ENCODE data around the gene AGBL4.

AGBL4 gene

DNA sequence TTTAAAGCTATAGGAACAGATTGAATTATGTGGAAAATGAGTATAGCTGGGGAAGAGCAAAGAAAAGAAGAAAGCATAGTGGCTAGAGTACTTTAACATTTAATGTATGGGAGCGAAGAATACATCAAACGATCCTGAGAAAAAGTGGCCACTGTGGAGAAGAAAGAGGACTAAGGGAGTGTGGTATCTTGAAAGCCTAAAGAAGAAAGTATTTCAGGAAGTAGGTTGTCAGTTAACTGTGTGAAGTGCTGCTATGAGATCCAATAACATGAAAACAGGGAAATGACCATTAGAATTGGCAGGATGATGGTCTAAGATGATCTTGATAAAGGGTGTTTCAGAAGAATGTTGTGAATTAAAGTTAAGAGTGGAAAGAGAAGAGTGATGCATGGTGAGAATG lies 1027.4 kb downstream of the AGBL4 start:
- no peak for DNase-seq

DNA sequence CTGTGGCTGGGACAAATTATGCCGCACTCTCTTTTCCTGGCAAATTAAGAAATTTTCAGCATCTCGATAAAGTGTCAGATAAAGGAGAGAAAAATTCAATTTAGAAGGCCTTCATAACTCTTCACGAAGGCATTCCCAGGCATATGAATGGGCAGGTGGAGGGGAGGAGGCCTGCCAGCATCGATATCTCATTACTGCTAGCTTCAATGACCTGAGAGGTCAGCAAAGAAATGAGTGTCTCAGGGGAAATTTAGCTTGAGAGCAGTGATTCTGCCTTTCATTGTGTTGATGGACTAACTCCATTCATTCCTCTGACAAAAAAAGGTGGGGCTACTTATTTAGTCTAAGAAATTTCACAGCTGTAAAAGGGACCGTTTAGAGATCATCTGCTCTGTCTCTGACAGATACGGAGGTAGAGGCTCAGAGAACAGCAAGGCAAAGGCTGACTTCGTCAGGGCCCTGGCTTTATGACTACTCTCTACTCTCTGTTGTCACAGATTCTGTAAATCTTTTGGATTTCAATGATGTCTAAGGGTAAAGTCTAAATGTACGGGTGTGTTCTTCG lies 1035.0 kb downstream of the AGBL4 start:
- DNase-seq = no peak

DNA sequence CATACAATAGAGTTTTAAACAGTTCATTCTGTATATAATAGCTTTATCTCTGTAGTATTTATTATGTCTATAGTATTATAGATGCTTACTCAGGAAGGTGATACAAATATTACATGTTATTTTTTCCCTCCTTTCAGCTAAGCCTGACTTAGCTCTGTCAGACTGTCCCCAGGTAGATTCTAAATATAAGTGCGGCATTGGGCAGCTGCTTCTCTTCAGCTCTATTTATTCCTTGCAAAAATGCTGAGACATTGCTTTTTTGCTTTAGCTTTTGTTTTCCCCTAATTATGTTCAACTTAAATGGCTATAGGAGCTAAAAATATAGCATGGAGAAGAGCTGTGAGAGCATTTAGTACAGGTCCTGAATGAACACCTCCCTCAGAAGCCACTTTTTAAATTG lies 1043.8 kb downstream of the AGBL4 start:
- DNase-seq = no peak

DNA sequence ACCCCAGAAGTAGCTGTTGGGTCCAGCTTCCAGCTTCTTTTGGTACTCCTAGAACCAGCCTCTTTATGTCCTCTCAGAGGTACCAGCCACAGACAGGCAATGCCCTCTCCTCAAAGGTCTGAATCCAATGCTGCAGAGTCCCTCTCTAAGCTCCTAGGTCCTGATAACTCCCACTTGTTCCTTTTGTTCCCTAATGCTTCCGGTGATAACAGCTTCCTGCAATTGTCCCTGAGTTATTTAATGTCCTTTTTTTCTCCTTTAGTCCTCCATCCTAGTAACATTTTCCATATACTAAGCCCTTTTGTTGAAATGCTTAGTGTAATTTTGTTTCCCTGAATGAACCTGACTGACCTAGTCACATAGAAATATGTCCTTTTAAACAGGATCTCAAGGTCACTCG lies 1045.3 kb downstream of the AGBL4 start:
- DNase-seq = no peak

DNA sequence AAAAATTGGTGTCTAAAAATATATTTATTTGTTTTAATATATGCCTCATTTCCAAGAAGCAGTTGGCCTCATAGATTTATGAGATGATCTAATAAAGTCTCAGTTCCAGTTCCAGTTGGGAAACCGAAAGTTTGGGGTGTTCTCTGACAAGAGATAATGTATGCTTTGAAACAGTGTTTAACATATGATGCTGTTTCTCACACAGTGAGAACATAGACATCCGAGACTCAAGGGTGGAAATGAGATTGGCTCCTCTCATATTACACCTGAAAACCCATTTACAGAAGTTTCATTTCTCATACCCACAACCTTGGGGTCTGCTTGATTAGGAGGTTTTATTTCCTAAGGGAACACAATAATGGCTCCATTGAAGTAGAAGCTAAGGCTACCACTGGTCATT lies 1046.5 kb downstream of the AGBL4 start:
- no peak for DNase-seq

DNA sequence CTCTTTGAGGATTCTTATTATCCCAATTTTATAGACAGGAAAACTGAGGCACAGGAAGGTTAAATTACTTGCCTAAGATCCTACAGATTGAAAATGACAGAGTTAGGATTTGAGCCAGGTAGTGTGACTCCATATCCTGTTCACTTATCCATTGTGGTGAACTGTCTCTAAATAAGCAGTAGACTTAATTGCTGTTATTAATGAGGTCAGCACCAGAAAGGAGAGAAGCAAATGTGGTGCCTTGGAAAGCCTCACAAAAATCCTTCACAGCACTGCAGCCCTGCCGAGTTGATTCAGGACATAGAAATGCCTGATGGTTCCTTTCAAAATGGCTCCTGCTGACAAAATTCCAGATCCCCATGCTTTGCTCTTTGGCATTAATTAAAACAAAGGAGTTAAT lies 1053.8 kb downstream of the AGBL4 start:
- no peak for DNase-seq

DNA sequence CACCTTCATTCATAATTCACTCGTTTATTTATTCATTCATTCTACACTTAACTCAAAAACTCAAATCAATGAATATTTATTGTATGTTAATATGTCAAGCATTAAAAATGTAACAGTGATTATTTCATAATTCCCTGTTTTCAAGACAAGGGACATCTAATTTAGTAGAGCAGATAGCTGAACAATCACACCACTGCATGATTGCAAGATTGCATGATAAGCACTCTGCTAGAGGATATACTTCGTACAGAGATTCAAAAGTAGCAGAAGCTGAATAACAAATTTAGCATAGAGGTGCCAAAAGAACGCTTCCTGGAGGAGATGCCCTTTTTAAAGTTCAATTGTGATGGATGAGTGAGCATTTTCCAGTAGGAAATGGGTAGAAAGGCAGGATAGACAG lies 1056.4 kb downstream of the AGBL4 start:
- no peak for DNase-seq

DNA sequence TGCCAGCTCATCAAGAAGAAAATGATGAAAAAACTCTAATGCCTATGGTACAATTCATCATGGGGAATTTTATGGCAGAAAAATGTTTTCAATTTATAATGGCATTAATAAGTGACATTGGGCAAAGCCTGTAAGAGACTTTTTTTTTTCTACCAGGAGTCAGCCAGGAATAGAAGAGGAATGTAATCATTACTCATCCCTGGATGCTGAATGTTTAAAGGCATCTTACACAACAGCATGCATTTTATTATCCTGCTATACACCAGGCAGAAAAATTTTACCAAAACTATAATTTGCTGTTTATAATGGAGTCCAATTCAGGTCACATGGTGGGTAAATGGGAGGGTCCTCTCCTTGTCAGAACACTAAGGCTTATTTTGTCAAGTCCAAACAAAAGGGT lies 1057.2 kb downstream of the AGBL4 start:
- no peak for DNase-seq

DNA sequence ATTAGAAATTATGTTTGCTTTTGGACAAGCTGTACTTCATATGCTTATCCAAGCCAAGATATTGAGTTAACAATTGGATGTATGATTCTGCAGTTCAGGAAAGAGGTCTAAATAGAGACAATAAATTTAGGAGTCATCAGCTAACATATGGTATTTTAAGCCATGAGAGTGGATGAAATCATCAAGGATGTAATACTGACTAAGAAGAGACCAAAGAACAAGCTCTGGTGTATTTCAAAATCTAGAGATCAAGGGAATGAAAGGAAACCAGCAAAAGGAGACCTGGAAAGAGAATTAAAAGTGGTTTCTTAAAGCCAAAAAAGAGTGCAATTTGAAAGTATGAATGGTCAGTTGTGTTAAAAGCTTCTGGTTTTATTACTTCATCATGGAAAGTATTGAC lies 1063.4 kb downstream of the AGBL4 start:
- DNase-seq = no peak

DNA sequence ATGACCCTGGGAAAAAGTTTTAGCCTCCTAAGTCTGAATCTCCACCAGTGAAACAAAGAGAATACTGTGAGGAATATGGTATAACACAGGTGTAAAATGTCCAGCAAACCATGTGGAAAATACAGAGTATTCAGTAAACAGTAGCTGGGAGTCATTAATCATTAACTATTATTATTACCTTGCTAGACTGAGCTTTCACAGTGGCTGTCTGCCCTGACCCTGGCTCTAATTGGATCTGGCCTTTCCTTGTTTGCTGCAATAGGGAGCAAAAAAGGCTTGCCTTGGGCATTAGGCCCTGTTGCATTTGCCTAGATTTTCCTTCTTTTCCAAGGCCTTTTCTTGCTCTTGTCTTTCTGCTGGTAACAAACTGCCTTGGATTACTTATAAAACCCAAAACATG lies 1068.0 kb downstream of the AGBL4 start:
- no peak for DNase-seq

DNA sequence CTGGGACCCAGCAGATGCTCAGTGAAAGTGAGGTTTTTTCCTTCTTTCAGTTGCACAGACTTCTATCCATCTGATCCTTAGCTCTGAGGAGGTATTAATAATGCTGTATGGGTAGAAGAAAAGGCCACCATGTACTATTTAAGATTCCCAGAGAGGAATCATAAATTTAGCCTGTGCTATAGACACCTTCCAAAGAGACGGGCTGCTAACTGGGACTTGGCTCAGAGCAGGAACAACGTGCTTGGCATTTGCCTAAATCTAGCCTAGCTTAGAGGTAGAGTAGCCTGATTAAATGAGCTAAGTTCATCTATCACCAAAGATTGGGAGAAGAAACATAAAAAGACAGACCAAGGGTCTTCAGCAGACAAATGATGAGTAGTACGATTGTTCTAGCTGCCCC lies 1070.1 kb downstream of the AGBL4 start:
- DNase-seq = no peak

DNA sequence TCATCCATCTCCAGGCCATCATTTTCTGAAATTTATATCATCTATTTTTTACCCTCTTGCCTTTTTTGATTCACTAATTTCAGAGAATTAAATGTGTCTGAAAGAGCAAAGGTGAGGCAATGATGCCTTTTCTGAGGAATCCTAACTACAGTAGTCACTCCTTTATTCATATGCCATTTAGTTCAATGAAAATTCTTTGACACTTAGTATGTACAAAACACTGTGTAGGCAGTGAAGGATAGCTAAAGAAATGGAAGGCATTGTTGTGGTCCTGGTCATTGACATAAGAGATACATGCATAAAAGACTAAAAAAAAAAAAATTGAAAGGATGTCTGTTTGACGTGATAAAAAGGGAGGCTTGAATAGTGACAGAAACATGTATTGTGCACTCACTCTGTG lies 1075.2 kb downstream of the AGBL4 start:
- no peak for DNase-seq

DNA sequence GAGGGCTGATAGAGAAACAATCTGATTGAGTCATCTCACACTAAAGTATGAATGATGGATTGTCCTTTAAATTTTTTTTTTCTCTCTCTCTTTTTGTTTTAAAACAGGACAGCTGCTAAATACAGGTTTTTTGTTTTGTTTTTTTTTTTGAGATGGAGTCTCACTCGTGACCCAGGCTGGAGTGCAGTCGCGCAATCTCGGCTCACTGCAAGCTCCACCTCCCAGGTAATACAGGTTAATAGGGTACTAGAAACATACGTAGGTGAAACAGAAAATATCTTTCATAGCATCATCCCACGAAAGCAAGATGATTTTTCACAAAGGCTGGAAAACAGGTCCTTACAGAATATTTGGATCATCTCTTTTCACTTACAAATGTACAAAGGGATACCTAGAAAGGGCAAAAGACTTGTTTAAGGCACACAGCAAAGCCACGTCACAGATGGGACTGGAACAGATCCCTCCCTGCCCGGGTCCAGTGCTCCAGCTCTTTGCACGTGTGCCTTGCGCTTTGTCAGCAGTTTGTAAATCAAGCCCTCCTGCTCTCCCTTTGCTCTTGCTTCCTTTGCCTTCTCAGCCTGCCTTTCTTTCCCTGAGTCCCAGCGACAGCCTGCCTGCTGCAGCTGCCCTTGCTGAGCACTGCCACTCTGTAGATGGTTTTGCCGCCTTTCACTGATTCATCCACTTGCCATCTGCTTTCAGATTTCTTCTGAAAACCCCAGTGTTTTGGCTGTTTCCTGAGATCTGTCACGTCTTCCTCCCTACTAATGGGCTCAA lies 1075.8 kb downstream of the AGBL4 start:
- DNase-seq = no peak

DNA sequence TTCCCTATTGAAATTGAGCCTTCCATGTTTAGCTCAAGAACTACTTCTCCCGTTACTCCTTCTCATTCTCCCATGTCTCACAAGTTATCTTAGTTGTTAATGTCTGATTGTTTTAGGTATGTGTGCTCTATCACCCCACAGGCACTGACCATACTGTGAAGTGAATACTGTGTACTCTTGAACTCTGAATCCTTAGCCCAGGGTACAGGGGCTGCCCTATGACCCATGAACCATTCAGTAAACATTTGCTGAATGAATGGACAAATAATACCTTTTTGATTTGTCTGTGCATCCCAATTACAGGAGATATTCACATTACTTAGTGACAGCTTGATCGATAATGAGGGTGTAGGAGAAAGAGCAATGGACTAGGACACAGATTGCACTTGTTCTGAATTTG lies 1077.7 kb downstream of the AGBL4 start:
- DNase-seq = no peak

DNA sequence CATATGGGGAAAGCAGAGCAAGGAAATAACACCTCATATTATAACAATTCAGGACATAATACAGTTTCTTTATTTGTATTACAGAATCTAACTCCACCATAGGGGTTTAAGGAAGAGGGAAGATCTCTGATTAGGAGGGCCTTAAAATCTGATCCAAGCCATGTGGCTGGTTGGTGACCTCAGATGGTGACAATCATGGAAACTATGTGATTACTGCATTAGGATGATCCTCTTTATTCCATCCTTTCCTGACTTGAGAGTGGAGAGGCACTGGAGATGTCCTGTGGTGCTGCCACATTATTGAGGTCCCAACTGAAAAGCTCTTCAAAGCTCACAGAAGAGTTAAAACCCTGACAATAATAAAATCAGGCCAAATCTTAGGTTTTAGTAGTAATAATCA lies 1078.9 kb downstream of the AGBL4 start:
- no peak for DNase-seq

DNA sequence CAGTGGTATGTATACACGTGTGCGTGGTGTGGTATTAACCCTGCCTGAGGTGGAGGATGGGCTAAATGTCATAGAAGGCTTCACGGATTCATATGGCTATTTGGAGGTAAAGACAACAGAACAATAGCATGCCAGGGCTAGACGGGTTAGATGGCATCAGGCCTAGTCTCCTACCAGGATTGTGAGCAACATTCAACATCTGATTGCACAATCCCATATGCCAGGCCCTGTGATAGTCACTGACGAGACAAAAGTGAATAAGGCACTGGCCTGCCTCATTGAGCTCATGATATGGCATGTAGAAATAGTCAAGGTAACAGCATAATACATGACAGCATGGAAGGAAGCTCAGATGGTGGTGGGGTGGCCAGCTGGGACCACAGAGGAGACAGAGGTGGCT lies 1079.9 kb downstream of the AGBL4 start:
- no peak for DNase-seq

DNA sequence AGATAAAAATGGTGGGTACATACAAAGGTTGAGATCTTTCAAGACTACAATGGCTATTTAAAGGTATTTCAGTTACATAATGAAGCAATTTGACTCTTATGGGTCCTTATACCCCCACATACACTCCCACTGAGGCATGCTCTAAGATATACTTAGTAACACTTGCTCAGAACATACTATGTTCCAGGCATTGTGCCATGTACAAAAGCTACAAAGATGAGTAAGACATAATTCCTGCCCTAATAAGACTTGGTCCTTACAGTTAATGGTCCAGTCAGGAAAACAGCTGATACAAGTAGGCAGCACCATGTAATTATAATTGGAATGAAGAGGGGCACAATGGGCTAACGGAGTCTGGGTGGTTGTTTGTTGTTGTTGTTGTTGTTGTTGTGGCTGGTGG lies 1080.4 kb downstream of the AGBL4 start:
- DNase-seq = no peak

DNA sequence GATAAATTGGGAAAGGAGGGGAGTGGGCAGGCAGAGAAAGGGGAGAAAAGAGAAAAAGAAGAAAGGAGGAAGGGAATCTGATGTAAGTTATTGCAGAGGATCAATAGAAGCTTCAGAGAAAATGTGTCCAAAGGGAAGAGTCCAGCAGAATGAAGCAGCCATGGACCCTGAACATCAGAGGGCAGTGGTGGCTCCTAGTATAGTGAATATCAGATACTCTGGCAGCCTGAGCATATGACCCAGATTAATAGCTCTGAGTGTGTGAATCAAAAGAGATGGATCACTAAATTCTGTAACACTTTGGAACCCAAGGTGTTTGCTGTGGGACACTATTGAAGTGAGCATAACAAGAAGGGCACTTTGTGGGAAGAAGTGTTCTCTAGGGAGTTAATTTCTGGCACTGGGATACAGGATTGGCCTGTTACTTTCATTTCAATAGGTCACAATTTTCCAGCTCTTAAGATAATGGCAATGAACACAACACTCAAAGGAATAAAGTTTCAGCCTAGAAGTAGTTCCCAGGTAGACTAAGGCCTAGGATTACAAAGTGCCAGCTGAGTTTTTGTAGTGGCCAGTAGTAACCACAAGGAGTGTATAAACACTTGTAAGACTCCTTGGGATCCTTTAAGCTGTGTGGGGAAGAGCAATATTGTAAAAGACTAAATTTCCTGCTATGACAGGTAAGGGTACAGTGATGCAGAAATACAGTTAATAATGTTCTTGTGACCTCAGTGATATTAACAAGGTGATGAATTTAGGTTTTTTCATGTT lies 1082.6 kb downstream of the AGBL4 start:
- no peak for DNase-seq

DNA sequence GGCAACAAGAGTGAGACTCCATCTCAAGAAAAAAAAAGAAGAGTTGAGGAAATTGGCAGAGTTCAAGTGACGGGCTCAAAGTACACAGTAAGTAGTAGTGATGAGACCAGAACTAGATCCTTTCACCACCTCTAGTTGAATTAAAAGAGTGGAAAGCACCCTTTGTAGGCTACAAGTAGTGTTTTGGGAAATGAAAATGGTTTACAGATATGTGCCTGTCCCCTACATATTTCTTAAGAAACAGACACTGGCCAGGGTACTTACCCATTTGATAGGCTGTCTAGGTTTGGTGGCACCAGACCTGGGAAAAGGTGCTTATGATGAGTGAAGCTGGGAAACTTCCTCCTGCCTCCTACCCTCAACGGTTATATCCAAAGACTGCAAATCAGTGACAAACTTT lies 1083.4 kb downstream of the AGBL4 start:
- DNase-seq = no peak

DNA sequence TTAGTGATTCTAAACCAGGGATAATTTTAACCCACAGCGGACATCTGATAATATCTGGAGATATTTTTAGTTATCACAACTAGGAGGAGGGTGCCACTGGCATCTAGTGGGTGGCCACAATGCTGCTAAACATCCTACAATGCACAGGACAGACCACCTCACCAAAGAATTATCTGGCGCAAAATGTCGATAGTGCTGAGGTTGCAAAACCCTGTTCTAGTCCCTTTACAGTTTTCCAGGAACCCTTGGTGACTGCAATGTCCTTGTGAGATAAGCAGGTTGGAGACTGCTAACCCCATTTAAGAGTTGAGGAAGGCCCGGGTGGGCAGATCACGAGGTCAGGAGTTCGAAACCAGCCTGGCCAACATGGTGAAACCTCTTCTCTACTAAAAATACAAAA lies 1083.9 kb downstream of the AGBL4 start:
- no peak for DNase-seq

DNA sequence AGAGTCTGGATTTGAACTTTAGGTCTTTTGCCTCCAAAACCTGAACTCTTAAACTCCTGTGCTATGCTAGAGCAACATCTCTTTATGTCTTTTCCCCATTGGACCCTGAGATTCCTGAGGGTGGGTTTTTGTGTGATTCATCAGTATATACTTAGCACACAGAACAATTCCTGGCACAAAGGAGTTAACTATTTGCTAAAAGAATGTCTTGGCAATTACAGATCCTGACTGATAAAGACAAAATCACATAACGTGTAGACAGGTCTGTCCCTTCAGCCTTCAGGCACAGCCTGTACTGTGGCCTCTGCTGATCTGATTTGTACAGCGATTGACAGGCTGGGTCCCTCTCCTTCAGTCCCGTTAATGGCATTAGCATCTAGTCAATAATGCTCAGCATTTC lies 1084.7 kb downstream of the AGBL4 start:
- no peak for DNase-seq

DNA sequence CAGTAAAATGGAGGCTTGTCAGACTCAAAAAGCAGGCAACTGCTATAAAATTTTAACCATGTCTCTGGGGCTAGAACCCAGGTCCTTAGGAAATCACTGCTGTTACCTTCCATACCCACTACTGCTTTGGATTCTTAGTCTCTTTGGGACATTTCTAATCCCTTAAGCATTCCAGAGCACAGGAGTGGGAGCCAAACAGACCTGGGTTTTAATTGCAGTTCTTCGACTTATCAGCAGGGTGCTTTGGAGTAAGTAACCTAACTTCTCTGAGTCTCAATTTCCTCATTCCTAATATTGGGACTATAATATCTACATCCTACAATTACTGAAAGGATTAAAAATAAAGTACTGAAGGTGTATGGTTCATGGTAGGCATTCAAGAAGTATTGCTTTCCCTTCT lies 1086.0 kb downstream of the AGBL4 start:
- no peak for DNase-seq

DNA sequence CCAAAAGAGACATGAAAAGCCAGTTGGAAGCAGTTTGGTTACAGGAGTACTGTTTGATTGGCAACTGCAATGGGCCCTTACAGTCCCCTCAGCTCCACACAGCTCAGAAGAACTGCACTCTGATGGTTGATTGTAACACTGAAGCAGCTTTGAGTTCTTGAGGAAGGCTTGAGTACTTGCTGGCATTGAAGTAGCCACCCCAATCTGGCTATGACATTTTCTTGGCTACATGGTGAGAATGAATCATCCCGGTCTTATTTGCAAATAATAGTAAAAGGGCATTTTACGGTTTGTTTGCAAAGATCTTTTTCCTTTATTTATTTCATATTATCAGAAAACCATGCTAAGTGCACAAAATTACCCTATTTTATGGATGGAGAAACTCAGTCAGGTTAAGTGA lies 1087.3 kb downstream of the AGBL4 start:
- no peak for DNase-seq

DNA sequence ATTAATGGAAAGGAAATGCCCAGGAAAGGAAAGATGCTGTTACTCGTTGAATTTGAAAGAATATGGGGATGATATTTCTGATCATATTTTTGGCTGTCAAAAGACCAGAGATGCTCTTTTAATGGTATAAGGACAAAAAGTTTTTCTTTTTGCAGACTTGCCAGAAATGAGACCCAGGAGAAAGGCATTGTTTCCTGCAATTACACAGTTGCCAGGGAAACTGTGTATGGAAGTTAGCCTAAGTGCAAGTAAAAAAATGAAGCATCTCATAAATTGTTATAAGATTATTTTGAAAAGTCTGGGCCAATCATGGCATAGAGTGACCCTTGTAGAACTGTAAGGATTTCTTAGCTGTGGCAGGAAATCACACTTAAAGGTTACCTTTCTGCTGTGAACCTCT lies 1091.4 kb downstream of the AGBL4 start:
- DNase-seq = no peak
